Breast epithelium (tissue), 4 donors: Measurements from ENCODE around the gene SPP1. TPM values are rescaled to one million over a fixed set of nuclear protein-coding genes. Genes with fewer than 3 reads are reported as not detected.

Experiments used
- DNase-seq, 2 donors: peaks; one replicate each; pipeline ENCODE4 v3.0.0-alpha.2; 2019; ENCODE audit warnings: low spot score in 2 of 2
- H3K27ac ChIP-seq, 2 donors: fragments of 200-600 bp; sonication (generic) in 1 of 2; one replicate each; pipeline ENCODE4 v1.5.1; 2016 to 2019; ENCODE audit warnings: mild to moderate bottlenecking in 1 of 2
- H3K27me3 ChIP-seq, 2 donors: fragments of 200-600 bp; sonication (generic) in 1 of 2; one replicate each; pipeline versions ENCODE4 v1.5.1 to v1.6.0; 2017 to 2019; ENCODE audit warnings: control low read depth in 1 of 2, mild to moderate bottlenecking in 1 of 2
- H3K36me3 ChIP-seq: fragments of 200-600 bp; one replicate; pipeline ENCODE4 v1.5.1; 2019
- H3K4me1 ChIP-seq, 2 donors: fragments of 200-600 bp; sonication (generic); one replicate each; pipeline ENCODE4 v1.5.1; 2016 to 2019; ENCODE audit warnings: control low read depth in 1 of 2
- H3K4me3 ChIP-seq, 3 donors: fragments of 200-600 bp; sonication (generic); 1 replicate in 2 of 3; 2 replicates in 1 of 3; pipeline ENCODE4 v1.5.1; 2016 to 2019; ENCODE audit warnings: mild to moderate bottlenecking in 3 of 3, moderate library complexity in 2 of 3
- H3K9me3 ChIP-seq, 2 donors: fragments of 200-600 bp; sonication (generic) in 1 of 2; one replicate each; pipeline ENCODE4 v1.5.1; 2016 to 2019; ENCODE audit warnings: control low read depth in 1 of 2
- CTCF ChIP-seq, 3 donors: fragments of 450-650 bp; IDR thresholded peaks; one replicate each; pipeline ENCODE4 v1.5.1; 2016 to 2017; ENCODE audit warnings: antibody characterized with exemption in 3 of 3, mild to moderate bottlenecking in 3 of 3, moderate library complexity in 3 of 3
- POLR2A ChIP-seq: fragments of 450-650 bp; IDR thresholded peaks from one replicate; pipeline ENCODE4 v1.6.1; 2016; ENCODE audit warnings: antibody characterized with exemption, mild to moderate bottlenecking, moderate library complexity
- POLR2AphosphoS5 ChIP-seq, 3 donors: sonication (generic); formaldehyde crosslinking; IDR thresholded peaks; one replicate each; pipeline ENCODE4 v1.6.1; 2017; ENCODE audit warnings: antibody characterized with exemption in 3 of 3
- intact Hi-C: fragments of 100-400 bp; cut with DNase I; formaldehyde crosslinking; loops from one replicate; pipeline ENCODE4 v1.15.1; 2023; ENCODE audit warnings: low total_unique reads
- total RNA-seq, 3 donors: library from RNA; depleted of rRNA; stranded (reverse); fragments of >200 nt; gene quantifications; one replicate each; pipeline ENCODE4 v1.1.0, GENCODE V29; 2016

SPP1 gene
- total RNA-seq, 3 donors from 2014 or later = 25.0 to 508 (median 32.8) TPM

GRCh38 chr4:88028946-88029345 is 53.4 kb downstream of the SPP1 start:
- intact Hi-C loops = no loop called here
- Histone ChIP-seq H3K4me1 (no peaks in the 10 kb centered on the region), H3K27me3 (no peaks in the 10 kb centered on the region), H3K4me3 (no peak overlapping the region), H3K9me3 (peaks cover 6 to 8% of the 10 kb centered on the region in 2 donors), H3K27ac (peak overlapping the region; percentile 3 to 82), H3K36me3 (no peaks in the 10 kb centered on the region)
- no peak for DNase-seq
- TF ChIP-seq POLR2AphosphoS5 (IDR thresholded peaks at IDR 0.05) (no peak), POLR2A (no peak), CTCF (IDR thresholded peaks at IDR 0.05) (no peak)

DNA sequence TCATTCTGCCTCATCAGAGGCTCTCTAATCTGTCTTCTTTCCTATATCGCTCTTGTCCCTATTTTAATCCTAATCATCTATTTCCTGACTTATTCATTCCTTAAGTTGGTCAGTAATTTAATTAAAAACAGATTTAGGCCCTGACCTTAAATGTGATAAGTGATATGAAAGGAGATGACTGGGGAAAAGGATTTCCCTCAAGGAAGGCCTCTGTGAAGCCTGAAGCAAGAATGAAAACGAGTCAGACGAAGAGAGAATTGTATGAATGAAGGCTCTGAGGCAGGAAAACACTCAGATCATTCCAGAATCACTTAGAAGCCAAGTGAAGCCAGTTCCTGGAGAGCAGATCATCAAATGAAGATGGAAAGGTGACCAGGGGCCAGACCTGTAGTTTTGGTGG is 54.0 kb downstream of the SPP1 start:
- TF ChIP-seq CTCF (IDR thresholded peaks at IDR 0.05) = no peak
- TF ChIP-seq POLR2A = no peak
- H3K9me3 ChIP-seq = peaks cover 6 to 8% of the 10 kb centered on the region in 2 donors
- intact Hi-C loops = no loop called here
- peak overlapping the region; percentile 3 to 82 for H3K27ac ChIP-seq
- no peak overlapping the region for H3K4me3 ChIP-seq
- H3K36me3 ChIP-seq = no peaks in the 10 kb centered on the region
- no peaks in the 10 kb centered on the region for H3K4me1 ChIP-seq
- DNase-seq = no peak
- no peaks in the 10 kb centered on the region for H3K27me3 ChIP-seq

GRCh38 chr4:88030565-88031310 is 55.2 kb downstream of the SPP1 start:
- H3K4me1 ChIP-seq = no peaks in the 10 kb centered on the region
- TF ChIP-seq POLR2AphosphoS5 (IDR thresholded peaks at IDR 0.05) (no peak), POLR2A (no peak), CTCF (IDR thresholded peaks at IDR 0.05) (no peak)
- H3K27me3 ChIP-seq = no peaks in the 10 kb centered on the region
- H3K4me3 ChIP-seq = no peak overlapping the region
- H3K36me3 ChIP-seq = no peaks in the 10 kb centered on the region
- intact Hi-C loops = no loop called here
- H3K9me3 ChIP-seq = peaks cover 4 to 5% of the 10 kb centered on the region in 2 donors
- DNase-seq = no peak
- no peak overlapping the region for H3K27ac ChIP-seq

Other genes with a start within 250 kb of the SPP1 start
- not detected for gene IBSP, start 176.2 kb upstream of the SPP1 start, total RNA-seq
- not detected for gene MEPE, start 142.7 kb upstream of the SPP1 start, total RNA-seq
- gene PKD2, start 31.9 kb downstream of the SPP1 start, total RNA-seq = 10 to 100 TPM; 60.0 to 66.2 (median 61.3) TPM
- 1 to 10 TPM; 2.6 to 8.6 (median 6.9) TPM for gene ABCG2, start 182.9 kb downstream of the SPP1 start, total RNA-seq